Urothelium cell line (cell line): ENCODE data around the gene SLC9A3.
A peak's percentile ranks its signal among the peaks of the same experiment; 100 is the strongest.

Experiments used
- DNase-seq: peaks from one replicate; pipeline ENCODE4 v3.0.0; 2011; ENCODE audit warnings: low spot score, mixed read lengths
- FAIRE-seq: peaks from 2 replicates; lab custom pipeline; 2011; peaks lifted over from hg19 to GRCh38; lab: Jason Lieb, UNC

The SLC9A3 gene

DNA sequence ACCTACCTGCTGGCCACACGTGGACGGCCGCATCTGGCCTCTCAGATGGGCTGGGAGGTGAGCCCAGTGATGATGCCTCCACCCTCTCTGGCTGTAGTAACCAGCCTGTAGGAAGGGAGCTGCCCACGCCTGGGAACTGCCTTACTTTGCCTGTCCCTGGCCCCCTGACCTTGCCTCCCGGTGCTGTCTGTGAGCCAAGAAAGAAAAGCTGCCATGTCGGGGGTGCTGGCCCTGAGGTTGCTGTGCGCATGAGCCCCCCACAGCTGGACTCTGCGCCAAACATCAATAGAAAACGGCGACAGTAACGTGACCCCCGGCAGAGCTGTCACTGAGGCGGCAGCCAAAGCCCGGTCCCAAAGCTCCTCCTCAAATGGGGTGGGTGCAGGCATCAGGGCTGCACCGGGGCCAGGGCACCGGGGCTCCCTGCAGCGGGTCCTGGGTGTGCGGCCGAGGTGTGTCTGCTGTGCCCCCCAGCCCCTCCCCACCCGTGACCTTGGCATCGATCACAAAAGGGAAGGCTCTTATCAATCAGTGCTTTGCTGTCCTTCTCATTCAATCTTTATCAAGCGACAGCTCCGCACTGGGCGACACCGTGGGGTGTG is 15.3 kb upstream of the SLC9A3 start:
- FAIRE-seq (no peak), DNase-seq (no peak)

DNA sequence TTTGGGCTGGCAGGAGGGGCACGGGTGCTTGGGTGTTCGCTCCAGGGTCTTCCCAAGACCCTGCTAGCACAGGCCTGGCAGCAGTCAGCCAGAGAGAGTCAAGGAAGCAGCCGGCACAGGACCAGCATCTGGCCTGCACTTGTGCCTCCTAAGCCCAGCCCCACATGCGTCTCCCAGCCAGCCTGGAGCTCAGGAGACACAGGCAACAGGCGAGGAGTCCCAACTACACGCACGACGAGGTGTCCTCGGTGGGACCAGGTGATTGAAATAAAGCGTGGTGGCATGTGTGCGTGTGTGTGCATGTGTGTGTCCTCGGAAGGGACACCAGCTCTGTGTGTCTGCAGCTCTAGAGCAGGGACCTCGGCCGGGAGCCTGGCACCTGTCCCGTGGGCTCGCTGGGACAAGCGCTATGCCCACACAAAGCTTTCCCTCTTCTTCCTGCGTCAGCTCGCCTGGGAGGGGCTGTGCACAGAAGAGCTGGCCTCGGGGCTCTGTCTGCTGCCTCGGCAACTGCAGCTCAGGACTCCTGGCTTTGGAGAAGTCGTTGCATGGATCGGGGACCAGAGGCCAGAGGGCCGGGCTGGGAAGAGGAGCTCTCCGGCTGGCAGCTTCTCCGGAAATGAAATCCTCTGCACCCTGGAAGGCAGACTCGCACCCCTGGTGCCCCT is 14.7 kb upstream of the SLC9A3 start:
- FAIRE-seq (peak; percentile 58), DNase-seq (no peak)

DNA sequence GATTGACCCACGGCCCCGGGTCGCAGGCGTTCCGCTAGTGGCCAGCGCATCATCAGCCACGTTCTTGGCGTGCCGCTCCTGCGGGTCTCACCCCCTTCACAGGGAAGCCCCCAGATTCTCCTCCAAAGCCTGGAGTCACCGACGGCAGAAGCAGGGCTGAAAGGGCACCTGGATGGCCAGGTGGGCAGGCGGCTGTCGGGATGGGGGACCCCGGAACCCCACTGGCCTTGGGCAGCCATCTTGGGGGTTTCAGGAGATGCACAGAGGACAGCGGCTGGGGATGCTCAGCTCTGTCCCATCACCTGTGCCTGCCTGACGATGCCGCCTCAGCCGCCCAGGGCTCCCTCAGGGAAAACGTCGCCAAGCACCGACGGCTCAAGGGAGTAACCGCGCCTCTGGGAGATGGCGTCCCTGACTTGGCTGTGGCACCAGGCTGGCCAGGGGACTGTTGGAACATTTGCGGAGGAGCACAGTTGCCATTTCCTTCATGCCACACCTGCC is 14.1 kb upstream of the SLC9A3 start:
- FAIRE-seq (no peak), DNase-seq (no peak)

DNA sequence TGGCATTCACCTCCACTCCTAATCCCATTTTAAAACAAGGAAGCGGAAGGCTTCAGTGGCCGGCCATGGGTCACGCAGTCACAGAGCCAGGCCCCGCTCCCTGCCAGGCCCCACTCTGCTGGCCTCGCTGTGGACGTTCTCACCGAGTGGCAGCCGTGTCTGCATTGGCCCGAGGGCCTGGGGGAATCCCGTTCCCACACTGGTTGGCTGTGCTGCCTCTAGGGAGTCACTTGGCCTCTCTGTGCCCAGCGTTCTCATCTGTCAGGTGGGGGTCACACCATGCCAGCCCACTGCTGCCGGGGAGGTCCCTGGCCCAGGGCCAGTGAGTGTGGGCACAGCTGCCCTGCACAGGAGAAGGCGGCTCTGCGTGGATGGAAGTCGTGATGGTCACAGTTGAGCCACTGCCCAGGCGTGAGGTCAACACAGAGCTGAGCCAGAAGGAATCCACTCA is 13.4 kb upstream of the SLC9A3 start:
- FAIRE-seq (no peak), DNase-seq (no peak)

DNA sequence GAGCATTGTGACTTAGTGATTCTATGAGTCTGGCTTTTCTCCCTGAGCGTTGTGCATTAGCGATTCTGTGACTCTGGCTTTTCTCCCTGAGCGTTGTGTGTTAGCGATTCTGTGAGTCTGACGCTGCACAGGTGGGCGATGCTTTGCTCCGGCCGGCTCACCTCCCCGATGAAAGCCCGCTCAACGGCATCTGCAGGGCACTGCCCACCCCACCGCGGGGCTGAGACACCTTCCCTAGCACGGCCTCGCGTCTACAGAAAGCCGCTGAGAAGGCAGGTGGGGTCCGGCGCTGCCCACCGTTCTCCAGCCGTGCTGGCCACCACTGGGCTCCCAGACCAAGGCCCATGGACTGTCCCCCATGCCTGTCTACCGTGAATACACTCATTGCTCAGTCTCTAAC is 12.8 kb upstream of the SLC9A3 start:
- peak; percentile 81 for FAIRE-seq
- DNase-seq = no peak

DNA sequence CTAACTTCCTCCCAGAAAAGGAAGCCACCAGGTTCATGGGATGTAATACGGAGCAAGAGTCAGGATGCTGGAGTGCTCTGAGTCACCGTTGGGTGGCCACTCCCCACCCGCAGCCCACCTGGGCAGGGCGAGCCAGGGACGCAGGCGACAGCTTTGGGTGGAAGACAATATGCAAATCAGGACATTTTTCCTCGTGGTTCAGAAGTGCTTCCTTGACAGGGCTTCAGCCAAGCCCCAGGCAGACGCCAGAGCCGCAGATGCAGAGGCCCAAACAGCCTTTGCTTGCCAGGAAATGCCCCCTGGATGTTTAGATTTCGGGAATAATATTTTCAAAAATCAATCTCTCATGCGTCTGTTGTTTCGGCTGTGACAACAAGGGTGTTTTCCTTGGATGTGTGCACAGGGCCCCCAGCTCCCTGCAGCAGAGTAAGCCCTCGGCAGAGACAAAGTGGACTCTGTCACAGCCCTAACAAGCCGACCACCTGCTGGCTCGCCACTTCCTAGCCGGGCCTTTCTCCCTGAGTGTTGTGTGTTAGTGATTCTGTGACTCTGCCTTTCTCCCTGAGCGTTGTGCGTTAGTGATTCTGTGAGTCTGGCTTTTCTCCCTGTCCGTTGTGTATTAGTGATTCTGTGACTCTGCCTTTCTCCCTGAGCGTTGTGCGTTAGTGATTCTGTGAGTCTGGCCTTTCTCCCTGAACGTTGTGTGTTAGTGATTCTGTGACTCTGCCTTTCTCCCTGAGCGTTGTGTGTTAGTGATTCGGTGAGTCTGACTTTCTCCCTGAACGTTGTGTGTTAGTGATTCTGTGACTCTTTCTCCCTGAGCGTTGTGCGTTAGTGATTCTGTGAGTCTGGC is 11.8 kb upstream of the SLC9A3 start:
- no peak for DNase-seq
- no peak for FAIRE-seq

DNA sequence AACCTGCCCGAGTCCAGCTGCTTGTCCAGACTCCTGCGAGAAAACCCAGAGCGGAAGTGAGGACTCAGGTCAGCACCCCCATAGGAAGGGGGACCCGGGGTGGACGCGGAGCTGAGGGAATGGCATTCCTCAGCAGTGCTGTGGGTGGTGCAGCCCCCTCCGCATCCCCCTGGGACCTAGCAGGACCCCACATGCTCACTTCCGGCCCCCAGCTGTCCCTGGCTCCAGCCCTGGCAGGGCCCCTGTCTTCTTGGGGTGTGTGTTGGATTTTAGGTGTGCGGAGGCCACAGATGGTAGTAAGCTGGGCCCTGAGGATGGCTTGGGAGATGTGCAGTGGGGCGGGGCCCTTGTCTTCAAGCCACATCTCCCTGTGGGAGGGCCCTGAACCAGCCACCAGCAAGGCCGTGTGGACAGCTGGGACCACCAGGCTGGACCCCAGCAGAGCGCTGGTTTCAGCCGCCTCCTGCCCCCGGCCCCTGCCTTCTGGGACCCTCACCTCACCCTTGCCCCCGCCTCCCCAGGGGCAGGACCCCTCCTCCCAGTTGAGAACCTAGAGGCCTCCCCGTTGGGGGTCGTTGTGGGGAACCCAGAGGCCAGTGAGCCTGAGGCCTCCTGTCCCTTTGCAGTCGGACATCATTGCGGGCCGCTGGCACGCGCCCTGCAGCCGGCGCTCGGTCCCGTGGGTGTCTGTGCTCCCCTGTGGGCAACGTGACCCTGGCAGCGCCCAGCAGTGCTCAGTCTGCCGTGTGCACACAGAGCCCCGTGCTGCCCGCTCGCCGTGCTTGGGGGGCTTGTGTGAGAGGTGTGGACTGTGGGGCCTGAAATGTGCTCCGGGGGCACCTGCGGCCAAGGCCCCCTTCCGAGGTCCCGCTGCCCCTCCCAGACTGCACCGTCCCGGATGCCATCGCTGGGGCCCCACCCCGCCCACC is 10.8 kb upstream of the SLC9A3 start:
- FAIRE-seq = no peak
- no peak for DNase-seq

DNA sequence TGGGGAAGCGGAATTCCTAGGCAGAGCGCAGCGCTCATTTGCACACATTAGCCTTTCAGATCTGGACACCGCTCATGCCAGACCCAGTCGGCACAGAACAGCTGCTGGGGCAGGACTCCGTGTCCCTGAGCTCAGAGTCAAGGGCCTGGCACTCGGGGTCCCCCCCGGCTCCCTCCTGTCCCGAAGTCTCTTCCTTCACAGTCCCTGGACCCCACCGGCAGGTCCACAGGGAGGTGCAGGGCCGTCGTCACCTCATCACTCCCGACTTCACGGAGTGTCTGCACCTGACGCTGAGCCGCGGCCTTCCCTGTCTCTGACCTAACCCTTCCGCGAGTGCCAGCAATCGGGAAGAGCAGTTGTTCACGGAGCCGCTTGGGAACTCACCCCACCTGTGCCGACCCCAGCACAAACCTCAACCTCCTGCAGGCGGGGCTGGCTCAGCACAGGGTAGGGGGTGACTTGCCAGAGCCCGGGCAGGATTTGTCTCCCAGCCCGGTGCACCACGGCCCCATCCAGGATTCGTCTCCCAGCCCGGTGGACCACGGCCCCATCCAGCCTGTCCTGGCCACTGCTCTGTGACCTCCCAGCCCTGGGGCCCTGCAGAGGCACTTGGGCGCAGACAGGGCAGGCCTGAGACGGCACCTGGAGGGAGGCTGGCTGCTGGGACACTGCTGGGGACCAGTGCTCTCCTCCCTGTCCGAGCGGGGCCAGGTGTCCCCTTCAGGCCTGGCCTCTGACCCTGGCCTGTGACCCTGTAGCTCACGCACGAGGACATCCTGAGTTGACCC is 9.9 kb upstream of the SLC9A3 start:
- no peak for FAIRE-seq

DNA sequence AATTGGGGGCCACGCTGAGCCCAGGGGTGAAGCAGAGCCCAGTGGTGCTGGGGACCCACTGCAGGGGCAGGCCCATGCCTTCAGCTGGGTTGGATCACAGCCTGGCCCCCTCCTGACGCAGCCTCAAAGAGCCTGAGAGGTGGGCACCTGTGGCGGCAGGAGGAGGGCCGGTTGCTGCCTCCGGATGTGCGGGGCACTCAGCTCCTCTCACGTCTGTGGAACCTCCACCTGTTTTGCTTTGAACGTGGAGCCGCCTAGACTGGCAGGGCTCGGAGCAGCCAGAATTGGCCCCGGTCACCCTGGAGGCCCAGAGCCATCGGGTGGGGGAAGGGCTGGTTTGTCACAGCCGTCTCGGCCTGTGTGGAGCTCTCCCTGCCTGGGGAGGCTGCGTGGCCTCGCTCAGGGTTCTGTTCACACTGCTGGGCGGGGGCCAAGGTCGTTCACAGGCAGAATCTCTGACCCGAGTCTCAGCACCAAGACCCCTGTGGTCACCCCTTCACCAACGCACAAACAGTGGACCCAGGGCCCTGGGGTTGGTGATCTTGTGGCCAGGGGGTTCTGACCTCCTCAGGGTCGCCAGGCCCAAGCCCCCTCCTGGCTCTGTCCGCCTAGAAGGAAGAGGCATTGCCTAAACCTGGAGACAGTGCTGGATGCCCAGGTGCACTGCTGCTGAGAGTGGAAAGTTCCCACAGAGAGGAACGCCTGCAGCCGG is 9.2 kb upstream of the SLC9A3 start:
- FAIRE-seq (no peak), DNase-seq (no peak)

More for the DNA sequence above, 9.9 kb upstream of the SLC9A3 start:
- DNase-seq = no peak

DNA sequence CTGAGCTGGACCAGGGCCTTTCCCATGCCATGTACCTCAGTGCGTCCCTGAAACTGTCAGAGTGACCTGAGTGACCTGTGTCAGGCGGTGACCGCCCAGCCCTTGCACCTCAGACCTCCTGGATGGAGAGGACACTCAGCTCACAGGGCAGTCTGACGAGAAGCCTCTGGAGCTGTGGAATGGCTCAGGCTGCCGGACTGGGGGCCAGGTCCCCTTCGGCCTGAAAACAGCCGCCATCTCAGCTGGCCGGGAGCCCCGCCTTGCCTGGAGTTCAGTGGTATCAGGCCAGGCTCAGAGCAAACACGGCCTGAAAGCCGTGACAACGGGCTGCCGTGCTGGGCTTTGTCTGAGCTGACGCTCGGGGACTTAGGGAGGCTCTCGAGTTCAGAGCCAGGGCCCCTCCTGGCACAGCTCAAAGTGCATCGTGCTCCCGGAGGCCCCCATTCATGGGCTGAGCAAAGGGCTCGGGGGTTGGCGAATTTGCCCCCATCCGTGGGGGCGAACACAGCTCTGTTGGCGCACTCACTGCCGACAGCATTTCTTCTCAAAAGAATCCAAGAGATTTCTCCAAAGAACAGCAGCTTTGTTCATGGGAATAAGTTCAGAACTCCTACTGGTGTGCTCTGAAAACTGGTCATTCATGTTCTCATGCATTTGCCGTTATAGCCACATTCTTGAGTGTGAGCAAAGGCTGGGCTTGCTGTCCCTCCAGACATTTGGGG is 8.4 kb upstream of the SLC9A3 start:
- DNase-seq = no peak
- no peak for FAIRE-seq

DNA sequence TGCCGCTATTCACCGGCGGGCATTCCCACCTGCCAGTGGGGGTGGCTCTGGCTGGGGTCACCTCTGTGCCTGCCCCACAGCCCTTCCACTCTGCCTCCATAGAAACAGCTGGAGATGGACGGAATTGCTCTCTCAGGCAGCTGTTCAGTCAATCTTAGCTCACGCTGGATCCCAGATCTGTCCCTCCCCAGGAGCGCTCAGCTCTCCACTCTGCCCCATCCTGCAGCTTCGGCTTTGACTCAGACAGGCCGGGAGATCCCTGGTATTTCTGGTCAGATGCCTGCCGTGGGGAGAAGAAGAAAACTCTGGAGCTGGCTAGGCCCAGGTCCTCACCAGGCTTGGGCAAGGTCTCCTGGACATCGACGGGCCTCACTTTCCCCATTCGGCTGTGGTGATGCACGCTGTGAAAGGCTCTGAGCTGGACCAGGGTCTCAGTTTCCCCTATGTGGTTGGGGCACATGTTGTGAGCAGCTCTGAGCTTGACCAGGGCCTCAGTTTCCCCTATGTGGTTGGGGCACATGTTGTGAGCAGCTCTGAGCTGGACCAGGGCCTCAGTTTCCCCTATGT is 7.6 kb upstream of the SLC9A3 start:
- DNase-seq (no peak), FAIRE-seq (no peak)

DNA sequence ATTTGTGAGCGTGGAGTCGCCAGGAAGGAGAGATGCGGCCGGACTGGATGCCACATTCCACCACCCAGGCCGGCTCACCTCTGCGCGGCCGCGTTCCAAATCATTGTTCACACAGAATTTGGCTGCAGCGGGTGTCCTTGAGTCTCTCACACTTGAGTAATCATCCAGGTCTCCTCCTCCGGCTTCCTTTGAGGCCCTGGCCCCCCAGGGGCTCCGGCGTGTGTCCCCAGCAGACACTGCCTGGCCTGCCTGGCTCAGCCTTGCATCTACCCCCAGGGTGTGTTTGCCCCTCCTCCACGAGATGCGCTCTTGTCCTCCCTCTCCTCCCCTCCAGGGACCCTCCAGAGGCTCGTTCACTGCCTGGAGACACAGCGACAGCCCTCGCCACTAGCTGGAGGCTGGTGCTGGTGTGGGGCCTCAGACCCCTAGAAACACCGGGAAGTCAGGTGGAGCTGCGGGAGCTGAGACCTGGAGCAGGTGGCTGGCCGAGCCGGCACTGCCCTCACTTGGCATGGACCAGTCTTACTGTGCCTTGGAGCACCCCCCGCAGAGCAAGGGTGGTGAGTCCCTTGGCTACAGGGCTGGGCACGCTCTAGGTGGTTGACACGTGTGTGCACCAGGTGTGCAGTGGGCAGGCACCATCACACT is 7.0 kb upstream of the SLC9A3 start:
- no peak for DNase-seq
- no peak for FAIRE-seq

DNA sequence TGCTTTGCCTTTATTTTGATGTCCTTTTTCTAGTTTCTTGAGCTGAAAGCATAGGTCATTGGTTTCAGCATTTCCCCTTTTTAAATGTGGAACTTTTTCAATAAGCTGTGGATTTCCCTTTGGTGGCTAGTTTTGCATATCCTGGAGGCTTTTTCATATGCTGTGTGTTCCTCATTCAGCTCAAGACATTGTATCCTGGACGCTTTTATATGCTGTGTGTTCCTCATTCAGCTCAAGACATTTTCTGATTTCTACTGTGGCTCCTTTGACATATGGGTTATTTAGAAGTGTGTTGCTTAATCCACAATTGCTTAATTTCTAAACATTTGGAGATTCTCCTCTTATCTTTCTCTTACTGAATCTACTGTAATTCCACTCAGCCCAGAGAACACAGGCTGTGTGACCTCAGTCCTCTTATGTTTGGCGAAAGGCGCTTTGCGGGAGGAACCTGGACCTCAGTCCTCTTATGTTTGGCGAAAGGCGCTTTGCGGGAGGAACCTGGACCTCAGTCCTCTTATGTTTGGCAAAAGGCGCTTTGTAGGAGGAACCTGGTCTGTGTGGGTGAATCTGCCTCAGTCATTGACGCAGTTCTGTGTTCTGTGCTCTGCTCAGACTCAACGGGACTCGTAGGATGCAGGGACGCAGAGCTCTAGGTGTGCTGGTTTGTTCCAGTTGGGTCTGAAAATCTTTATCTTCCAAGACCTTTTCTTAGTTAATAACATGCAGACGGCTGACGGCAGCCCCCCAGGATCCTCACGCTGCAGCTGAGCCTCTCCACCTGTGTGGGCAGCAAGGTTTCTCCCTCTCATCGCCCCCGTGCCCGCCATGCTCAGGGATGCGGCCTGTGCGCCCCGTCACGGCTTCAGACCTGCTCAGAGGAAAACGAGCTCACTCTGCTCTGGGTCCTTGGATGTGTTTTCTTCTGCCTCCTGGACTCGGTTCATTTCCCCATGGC is 6.0 kb upstream of the SLC9A3 start:
- FAIRE-seq (no peak), DNase-seq (no peak)

DNA sequence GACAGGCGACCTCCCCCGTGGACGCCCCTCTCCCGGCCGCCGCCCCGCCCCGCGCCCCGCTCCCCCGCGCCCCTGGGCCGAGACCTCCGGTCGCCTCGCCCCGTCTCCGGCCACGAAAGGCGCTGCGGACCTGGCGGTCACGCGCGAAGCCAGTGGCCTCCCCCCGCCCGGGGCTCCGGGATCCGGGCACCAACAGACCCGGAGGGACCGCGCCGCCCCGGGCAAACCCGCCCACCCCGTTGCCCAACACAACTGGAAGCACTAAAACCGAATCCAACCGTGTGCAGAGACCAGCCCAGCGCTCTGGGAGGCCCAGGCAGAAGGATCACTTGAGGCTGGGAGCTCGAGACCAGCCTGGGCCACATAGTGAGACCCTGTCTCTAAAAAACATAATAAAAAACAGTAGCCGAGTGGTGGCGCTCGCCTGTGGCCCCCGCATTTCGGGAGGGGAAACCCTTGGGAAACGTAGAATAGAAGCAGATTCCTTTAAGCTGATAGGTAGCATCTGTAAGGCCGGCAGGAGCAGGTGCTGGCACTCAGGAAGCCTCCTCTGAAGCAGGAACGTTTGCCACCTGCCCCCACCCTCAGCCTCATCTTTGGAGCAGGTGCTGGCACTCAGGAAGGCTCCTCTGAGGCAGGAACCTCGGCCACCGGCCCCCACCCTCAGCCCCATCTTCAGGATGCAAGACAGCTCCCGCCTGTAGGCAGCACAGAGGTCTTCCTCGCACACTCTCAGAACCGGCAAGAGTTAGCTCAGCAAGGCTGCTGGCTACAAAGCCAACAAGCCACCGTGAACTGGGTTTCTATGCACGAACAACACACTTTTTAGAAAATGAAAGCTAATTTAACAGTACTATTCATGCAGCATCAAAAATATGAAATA is 4.6 kb upstream of the SLC9A3 start:
- no peak for FAIRE-seq
- no peak for DNase-seq
